Hepatocyte (in vitro differentiated cells): Measurements from ENCODE around the gene SPINK2. TPM values are rescaled to one million over a fixed set of nuclear protein-coding genes. Genes with fewer than 3 reads are reported as not detected.

ENCODE experiments used
- DNase-seq: peaks from one replicate; pipeline ENCODE4 v3.0.0-alpha.2; 2016; ENCODE audit warnings: low spot score
- H2AFZ ChIP-seq: fragments of 200-600 bp; sonication (generic); 2 replicates; pipeline ENCODE4 v1.6.0; 2016; ENCODE audit warnings: antibody characterized with exemption, mild to moderate bottlenecking
- H3K27ac ChIP-seq: fragments of 200-600 bp; sonication (generic); 2 replicates; pipeline ENCODE4 v1.5.1; 2016; ENCODE audit warnings: mild to moderate bottlenecking
- H3K27me3 ChIP-seq: fragments of 200-600 bp; sonication (generic); 2 replicates; pipeline ENCODE4 v1.6.1; 2016
- H3K36me3 ChIP-seq: fragments of 200-600 bp; sonication (generic); replicated peaks from 2 replicates; pipeline ENCODE4 v1.5.1; 2016; ENCODE audit warnings: low read depth; ENCODE audit not compliant: insufficient read depth
- H3K4me1 ChIP-seq: fragments of 200-600 bp; sonication (generic); 2 replicates; pipeline ENCODE4 v1.5.1; 2016; ENCODE audit warnings: mild to moderate bottlenecking, moderate library complexity; ENCODE audit not compliant: insufficient read depth
- H3K4me2 ChIP-seq: fragments of 200-600 bp; sonication (generic); 2 replicates; pipeline ENCODE4 v1.6.0; 2016
- H3K4me3 ChIP-seq: fragments of 200-600 bp; sonication (generic); 2 replicates; pipeline ENCODE4 v1.5.1; 2016; ENCODE audit warnings: mild to moderate bottlenecking
- H3K79me2 ChIP-seq: fragments of 200-600 bp; sonication (generic); 2 replicates; pipeline ENCODE4 v1.6.0; 2017; ENCODE audit warnings: mild to moderate bottlenecking
- H3K9me2 ChIP-seq: fragments of 200-600 bp; sonication (generic); replicated peaks from 2 replicates; pipeline ENCODE4 v1.6.0; 2017; ENCODE audit warnings: mild to moderate bottlenecking; ENCODE audit not compliant: insufficient read depth
- H3K9me3 ChIP-seq: fragments of 200-600 bp; sonication (generic); 2 replicates; pipeline ENCODE4 v1.5.1; 2016; ENCODE audit warnings: low read depth, mild to moderate bottlenecking
- H4K20me1 ChIP-seq: fragments of 200-600 bp; sonication (generic); 2 replicates; pipeline ENCODE4 v1.6.0; 2016; ENCODE audit warnings: mild to moderate bottlenecking; ENCODE audit not compliant: insufficient read depth, poor library complexity, severe bottlenecking
- CTCF ChIP-seq: fragments of 200-600 bp; sonication (generic); IDR thresholded peaks from 2 replicates; pipeline ENCODE4 v1.5.1; 2016; ENCODE audit warnings: antibody characterized with exemption, mild to moderate bottlenecking; ENCODE audit not compliant: poor library complexity
- EZH2 ChIP-seq: fragments of 200-600 bp; sonication (generic); IDR thresholded peaks from 2 replicates; pipeline ENCODE4 v1.6.1; 2016; ENCODE audit warnings: antibody characterized with exemption, mild to moderate bottlenecking, borderline replicate concordance
- EZH2phosphoT487 ChIP-seq: fragments of 200-600 bp; sonication (generic); IDR thresholded peaks from one replicate; pipeline ENCODE4 v1.6.1; 2018; ENCODE audit warnings: antibody characterized with exemption, mild to moderate bottlenecking, low read depth, moderate library complexity; ENCODE audit not compliant: unreplicated experiment, severe bottlenecking
- WGBS: methylation state at CpG from one replicate; pipeline ENCODE4 v1.1.6; 2016; ENCODE audit warnings: low lambda C conversion rate; ENCODE audit errors: missing lambda C conversion rate; 5-methylcytosine and 5-hydroxymethylcytosine counted together
- polyA plus RNA-seq: library from polyadenylated mRNA; unstranded; fragments of >200 nt; fragmentation: Nextera tagmentation; extraction: Ambion mirVana; gene quantifications from 2 replicates; pipeline ENCODE4 v1.2.1, GENCODE V29; 2016
- total RNA-seq: library from RNA; depleted of rRNA; stranded (reverse); fragments of >200 nt; gene quantifications from 2 replicates; pipeline ENCODE4 v1.2.3, GENCODE V29; 2014

Gene SPINK2
- total and polyA plus RNA-seq, 2 experiments from 2014 or later = 0.77 TPM; not detected in 1

- peak; percentile 92 for DNase-seq
- H3K4me3 ChIP-seq = peak overlapping the region; percentile 35
- no peaks in the 10 kb centered on the region for H3K27me3 ChIP-seq
- no peaks in the 10 kb centered on the region for H3K9me3 ChIP-seq
- WGBS = 13% methylated on average over 19 of the region's 19 CpGs
- no peaks in the 10 kb centered on the region for H3K36me3 ChIP-seq
- H4K20me1 ChIP-seq = no peaks in the 10 kb centered on the region
- peak overlapping the region; percentile 65 for H3K27ac ChIP-seq
- peaks cover 8% of the 10 kb centered on the region for H3K4me1 ChIP-seq
- no peaks in the 10 kb centered on the region for H3K9me2 ChIP-seq
- no peaks in the 10 kb centered on the region for H3K79me2 ChIP-seq
- peak overlapping the region; percentile 73 for H3K4me2 ChIP-seq
- TF ChIP-seq EZH2phosphoT487 (no peak), EZH2 (no peak), CTCF (peak; percentile 93)
- H2AFZ ChIP-seq = peak overlapping the region; percentile 82
Measured at GRCh38 chr4:56799824-56800756, 21.4 kb downstream of the SPINK2 start.

- H3K4me1 ChIP-seq = peaks cover 8% of the 10 kb centered on the region
Measured at GRCh38 chr4:56799161-56799759, 22.2 kb downstream of the SPINK2 start.

DNA sequence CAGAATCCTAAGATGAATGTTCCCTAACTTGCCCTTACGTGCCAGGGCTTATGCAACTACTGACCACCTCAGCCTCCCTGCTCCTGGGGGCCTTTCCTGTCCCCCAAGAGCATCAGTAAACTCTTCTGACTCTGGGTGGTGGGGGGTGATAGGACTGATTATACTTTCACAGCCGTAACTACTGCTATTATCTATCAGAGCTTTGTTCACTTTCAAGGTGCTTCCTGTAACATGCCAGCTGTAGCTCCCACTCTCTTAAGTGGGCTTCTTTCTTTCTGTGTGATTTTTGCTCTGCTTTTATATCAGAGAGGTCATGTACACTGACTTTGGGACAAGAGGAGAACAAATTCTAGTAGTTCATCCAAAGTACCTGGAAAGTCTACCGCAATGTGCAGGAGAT lies 25.3 kb downstream of the SPINK2 start:
- no peak overlapping the region for H3K4me2 ChIP-seq
- H3K36me3 ChIP-seq = no peaks in the 10 kb centered on the region
- no peaks in the 10 kb centered on the region for H3K9me3 ChIP-seq
- WGBS = 92% methylated on average over 3 of the region's 3 CpGs
- peaks cover 8% of the 10 kb centered on the region for H3K4me1 ChIP-seq
- no peak for DNase-seq
- H3K4me3 ChIP-seq = no peak overlapping the region
- H3K27ac ChIP-seq = no peak overlapping the region
- no peaks in the 10 kb centered on the region for H3K9me2 ChIP-seq
- H4K20me1 ChIP-seq = no peaks in the 10 kb centered on the region
- H2AFZ ChIP-seq = no peak overlapping the region
- TF ChIP-seq CTCF = no peak
- TF ChIP-seq EZH2phosphoT487 = no peak
- no peak for TF ChIP-seq EZH2
- no peaks in the 10 kb centered on the region for H3K27me3 ChIP-seq
- H3K79me2 ChIP-seq = no peaks in the 10 kb centered on the region

More at GRCh38 chr4:56799161-56799759, 22.2 kb downstream of the SPINK2 start:
- H3K27ac ChIP-seq = peak overlapping the region; percentile 65
- peak overlapping the region; percentile 35 for H3K4me3 ChIP-seq
- H3K27me3 ChIP-seq = no peaks in the 10 kb centered on the region
- no peaks in the 10 kb centered on the region for H3K9me3 ChIP-seq
- peak overlapping the region; percentile 73 for H3K4me2 ChIP-seq
- DNase-seq = no peak
- H4K20me1 ChIP-seq = no peaks in the 10 kb centered on the region
- 84% methylated on average over 11 of the region's 11 CpGs for WGBS
- no peaks in the 10 kb centered on the region for H3K79me2 ChIP-seq
- no peaks in the 10 kb centered on the region for H3K9me2 ChIP-seq
- no peaks in the 10 kb centered on the region for H3K36me3 ChIP-seq
- no peak for TF ChIP-seq EZH2
- TF ChIP-seq CTCF = no peak
- no peak for TF ChIP-seq EZH2phosphoT487
- H2AFZ ChIP-seq = peak overlapping the region; percentile 82
